ENCODE data around the gene MAN2A2.

The MAN2A2 gene

GRCh38 chr15:90902840-90903732, at the start of gene MAN2A2:
TSS of gene MAN2A2 (plus strand) at chr15:90903302. CDS start at chr15:90904208, 906 bp downstream.
- DNase-seq = peak; percentile 87

GRCh38 chr15:90855139-90855538, 48.0 kb upstream of the MAN2A2 start:
- no peak for DNase-seq

- no peak for DNase-seq
Observed at GRCh38 chr15:90857337-90857736, 45.8 kb upstream of the MAN2A2 start.

GRCh38 chr15:90857883-90858443, 45.1 kb upstream of the MAN2A2 start:
- no peak for DNase-seq

GRCh38 chr15:90859234-90860131, 43.6 kb upstream of the MAN2A2 start:
- DNase-seq = no peak

- no peak for DNase-seq
Observed at GRCh38 chr15:90860450-90860849, 42.7 kb upstream of the MAN2A2 start.

- no peak for DNase-seq
Observed at GRCh38 chr15:90860942-90861675, 42.0 kb upstream of the MAN2A2 start.

GRCh38 chr15:90862487-90862886, 40.6 kb upstream of the MAN2A2 start:
- DNase-seq = no peak

GRCh38 chr15:90862964-90863778, 39.9 kb upstream of the MAN2A2 start:
- no peak for DNase-seq

- DNase-seq = peak; percentile 65
Observed at GRCh38 chr15:90863987-90864386, 39.1 kb upstream of the MAN2A2 start.

GRCh38 chr15:90864507-90864906, 38.6 kb upstream of the MAN2A2 start:
- DNase-seq = peak; percentile 52

- no peak for DNase-seq
Observed at GRCh38 chr15:90865702-90866101, 37.4 kb upstream of the MAN2A2 start.

- no peak for DNase-seq
Observed at GRCh38 chr15:90866161-90866715, 36.9 kb upstream of the MAN2A2 start.

- no peak for DNase-seq
Observed at GRCh38 chr15:90866800-90867199, 36.3 kb upstream of the MAN2A2 start.

GRCh38 chr15:90868261-90868689, 34.8 kb upstream of the MAN2A2 start, which contains the start of gene FURIN:
TSS of gene FURIN (plus strand) at chr15:90868588. CDS start at chr15:90875741, 7,153 bp downstream.
- peak; percentile 59 for DNase-seq

- no peak for DNase-seq
Observed at GRCh38 chr15:90869140-90869541, 34.0 kb upstream of the MAN2A2 start.

GRCh38 chr15:90869601-90870353, 33.3 kb upstream of the MAN2A2 start:
- DNase-seq = peak; percentile 73

GRCh38 chr15:90870354-90871138, 32.6 kb upstream of the MAN2A2 start:
- no peak for DNase-seq

- no peak for DNase-seq
Observed at GRCh38 chr15:90871139-90871715, 31.9 kb upstream of the MAN2A2 start.
